GM21737 (cell line): ENCODE data around the gene GAREM1.

Experiments used
- ATAC-seq: cut with Tn5 transposase; IDR thresholded peaks from one replicate; pipeline ENCODE4 v1.9.1; 2021; ENCODE audit warnings: mild to moderate bottlenecking, moderate library complexity; ENCODE audit not compliant: unreplicated experiment

The GAREM1 gene

GRCh38 chr18:32213693-32214092, 257.0 kb downstream of the GAREM1 start:
- no peak for ATAC-seq
